Amniotic epithelial cell (primary cell): ENCODE data around the gene RASGEF1C.

Experiments used
- DNase-seq: peaks from one replicate; pipeline ENCODE4 v3.0.0-alpha.2; 2010; ENCODE audit warnings: low read depth

The RASGEF1C gene

GRCh38 chr5:180081481-180081880 lies 127.5 kb downstream of the RASGEF1C start:
- no peak for DNase-seq

DNA sequence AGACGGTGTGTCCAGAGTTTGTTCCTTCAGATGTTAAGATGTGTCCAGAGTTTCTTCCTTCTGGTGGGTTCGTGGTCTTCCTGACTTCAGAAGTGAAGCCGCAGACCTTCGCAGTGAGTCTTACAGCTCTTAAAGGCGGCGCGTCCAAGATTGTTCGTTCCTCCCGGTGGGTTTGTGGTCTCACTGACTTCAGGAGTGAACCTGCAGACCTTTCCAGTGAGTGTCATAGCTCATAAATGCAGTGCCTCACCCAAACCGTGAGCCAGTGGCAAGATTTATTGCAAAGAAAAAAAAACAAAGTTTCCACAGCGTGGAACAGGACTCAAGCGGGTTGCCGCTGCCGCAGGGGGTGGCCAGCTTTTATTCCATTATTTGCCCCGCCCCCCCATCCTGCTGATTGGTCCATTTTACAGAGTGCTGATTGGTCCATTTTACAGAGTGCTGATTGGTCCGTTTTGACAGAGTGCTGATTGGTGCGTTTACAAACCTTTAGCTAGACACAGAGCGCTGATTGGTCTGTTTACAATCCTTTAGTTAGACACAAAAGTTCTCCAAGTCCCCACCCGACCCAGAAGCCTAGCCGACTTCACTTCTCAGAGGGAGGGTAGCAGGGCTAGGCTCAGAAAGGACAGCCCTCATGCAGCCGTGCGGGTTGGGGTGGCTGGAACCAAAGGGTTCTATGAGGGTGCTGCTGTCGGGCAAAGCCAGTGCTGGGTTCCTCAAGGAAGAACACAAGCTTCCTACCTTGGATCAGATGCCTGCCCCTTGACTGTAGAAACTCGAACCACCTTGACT lies 128.3 kb downstream of the RASGEF1C start:
- DNase-seq, result no peak

DNA sequence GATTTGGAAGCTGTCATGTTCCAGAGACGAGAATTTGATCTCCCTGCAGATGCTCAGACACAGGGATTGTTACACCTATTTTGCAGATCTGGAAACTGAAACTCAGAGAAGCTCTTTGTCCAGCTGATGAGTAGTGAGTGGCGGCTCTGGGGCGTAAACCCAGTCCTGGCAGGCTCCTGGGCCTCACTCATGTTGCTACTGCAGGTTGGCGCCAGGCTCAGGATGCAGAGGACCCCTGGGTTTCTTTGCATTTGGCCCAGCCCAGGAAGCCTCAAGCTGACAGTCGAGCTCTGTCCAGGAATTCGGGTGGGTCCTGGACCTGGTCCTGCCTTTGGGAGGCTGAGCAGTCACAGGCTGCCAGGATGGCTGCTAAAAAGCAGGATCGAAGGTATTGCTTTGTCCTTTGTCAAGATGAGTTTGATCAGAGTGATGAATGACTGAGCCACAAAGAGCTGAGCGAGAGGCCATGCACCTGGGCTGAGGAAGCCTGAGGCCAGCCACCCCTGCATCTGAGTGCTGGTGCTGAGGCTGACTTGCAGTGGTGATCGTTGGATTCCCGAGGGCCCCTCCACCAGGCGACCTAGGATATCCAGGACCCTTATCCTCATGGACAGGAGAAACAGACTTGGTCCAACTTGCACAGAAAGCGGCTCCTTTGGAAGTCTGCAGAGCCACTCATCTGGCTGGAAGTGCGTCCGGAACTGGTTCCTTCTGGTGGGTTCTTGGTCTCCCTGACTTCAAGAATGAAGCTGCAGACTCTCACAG lies 129.1 kb downstream of the RASGEF1C start:
- no peak for DNase-seq

DNA sequence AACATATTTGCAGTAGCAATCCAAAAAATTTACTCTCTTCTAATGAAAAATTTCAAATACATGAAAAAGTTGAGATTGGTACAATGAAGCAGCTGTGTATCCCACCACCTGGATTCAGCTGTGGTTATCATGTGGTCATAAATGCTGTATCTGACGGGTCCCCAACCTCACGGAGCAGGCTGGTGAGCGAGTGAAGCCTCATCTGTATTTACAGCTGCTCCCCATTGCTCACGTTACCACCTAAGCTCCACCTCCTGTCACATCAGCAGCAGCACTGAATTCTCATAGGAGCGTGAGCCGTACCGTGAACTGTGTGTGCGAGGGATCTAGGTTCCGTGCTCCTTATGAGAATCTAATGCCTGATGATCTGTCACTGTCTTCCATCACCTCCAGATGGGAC lies 130.7 kb downstream of the RASGEF1C start:
- no peak for DNase-seq

GRCh38 chr5:180077594-180078284 lies 131.3 kb downstream of the RASGEF1C start:
- DNase-seq, result no peak

GRCh38 chr5:180075703-180076102 lies 133.3 kb downstream of the RASGEF1C start:
- DNase-seq, result no peak

DNA sequence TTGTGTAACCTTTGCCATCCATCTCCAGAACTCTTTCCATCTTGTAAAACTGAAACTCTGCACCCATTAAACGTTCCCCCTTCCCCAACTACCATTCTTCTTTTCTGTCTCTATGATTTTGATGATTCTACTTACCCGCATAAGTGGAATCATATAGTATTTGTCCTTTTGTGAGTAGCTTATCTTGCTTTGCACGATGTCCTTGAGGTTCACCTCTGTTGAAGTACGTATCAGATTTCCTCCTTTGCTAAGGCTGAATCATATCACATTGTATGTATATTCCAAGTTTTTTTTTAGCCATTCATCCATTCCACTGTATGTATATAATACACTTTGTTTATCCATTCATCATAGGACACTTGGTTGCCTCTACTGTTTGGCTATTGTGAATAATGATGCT lies 134.5 kb downstream of the RASGEF1C start:
- DNase-seq, result no peak

DNA sequence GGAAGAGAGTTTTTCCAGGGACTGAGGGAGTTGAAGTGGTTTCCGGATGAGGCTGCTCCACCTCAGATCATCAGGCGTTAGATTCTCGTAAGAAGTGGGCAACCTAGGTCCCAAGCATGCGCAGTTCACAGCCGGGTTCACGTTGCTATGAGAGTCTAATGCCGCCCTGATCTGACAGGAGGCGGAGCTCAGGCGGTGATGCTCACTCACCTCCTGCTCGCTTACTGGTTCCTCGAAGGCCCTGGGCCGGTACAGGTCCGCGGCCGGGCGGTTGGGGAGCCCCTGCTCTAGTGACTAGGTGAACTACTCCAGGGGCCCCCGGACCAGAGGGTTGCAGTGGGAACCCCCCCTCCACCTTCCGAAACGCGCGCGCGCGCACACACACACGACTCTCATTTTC lies 136.5 kb downstream of the RASGEF1C start:
- DNase-seq, result no peak

DNA sequence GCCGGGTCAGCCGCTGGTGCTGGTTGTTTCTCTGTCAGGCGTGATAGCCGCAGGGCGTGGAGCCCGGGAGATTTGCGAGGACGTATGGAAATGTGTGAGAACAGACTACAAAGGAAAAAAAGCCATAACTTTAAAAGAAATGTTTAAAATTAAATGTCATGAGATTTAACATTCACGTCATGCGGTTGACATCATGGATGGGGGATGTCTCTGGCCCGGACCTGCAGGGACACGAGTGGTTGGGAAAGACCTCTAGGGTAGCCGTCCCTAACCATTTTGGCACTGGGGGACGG lies 136.8 kb downstream of the RASGEF1C start:
- no peak for DNase-seq

GRCh38 chr5:180071531-180072255 lies 137.3 kb downstream of the RASGEF1C start, which contains the start of gene RNF130:
RNF130 (minus strand) TSS chr5:180071759; CDS start chr5:180071702, 57 bp downstream.
- peak; percentile 84 for DNase-seq

GRCh38 chr5:180070756-180071530 lies 138.1 kb downstream of the RASGEF1C start:
- peak; percentile 41 for DNase-seq

DNA sequence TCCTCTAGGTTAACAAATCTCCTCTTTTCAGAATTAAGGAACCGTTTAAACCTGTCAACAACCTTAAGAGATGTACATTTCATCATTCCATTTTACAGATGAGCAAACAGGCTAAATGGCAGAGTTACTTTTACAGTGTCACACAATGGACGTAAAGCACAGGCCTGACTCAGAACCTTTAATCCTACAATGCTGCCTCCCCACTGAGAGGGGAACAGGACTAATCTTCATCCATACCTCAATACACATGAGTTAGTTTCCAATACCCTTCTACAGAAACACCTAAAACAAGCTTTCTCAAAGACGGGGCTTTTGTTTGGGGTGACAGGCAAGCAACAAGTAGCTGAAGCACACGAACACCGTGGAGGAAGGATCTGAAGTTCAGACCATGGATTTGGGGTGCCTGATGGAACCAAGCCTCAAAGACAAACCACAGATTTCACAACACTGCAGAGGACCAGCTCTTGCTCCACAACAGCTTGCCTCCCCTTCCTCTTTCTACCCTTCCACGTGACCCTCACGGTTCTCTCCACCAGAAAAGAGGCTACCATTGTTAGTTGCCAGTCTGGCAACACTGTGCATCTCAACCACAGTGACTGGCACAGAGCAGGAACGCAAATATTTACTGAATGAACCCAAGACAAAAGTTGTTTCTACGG lies 139.3 kb downstream of the RASGEF1C start:
- peak; percentile 36 for DNase-seq

DNA sequence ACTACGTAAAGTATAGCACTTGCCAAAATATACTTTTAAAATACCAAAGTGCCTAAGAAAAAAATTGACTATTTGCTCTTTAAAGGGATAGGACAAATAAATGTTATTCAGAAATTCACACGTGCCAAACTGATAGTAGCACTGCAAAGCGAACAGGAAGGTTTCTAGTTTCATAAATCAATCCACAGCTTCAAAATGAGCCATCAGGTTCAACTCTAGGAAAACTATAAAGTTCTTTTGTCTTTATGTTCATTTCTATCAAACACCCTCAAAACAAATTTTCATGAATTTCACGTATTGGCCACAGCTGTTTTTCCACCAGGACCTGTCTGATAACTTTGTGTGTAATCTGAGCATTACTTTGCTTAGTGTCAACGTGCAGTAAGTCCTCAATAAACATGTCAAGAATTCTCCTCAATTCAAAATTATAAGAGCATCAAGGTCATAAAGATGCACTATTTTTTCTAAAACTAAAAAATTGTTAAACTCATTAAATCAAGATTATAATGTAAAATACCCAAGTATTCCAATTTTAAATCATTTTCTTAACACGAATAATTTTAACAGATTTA lies 140.4 kb downstream of the RASGEF1C start:
- no peak for DNase-seq

DNA sequence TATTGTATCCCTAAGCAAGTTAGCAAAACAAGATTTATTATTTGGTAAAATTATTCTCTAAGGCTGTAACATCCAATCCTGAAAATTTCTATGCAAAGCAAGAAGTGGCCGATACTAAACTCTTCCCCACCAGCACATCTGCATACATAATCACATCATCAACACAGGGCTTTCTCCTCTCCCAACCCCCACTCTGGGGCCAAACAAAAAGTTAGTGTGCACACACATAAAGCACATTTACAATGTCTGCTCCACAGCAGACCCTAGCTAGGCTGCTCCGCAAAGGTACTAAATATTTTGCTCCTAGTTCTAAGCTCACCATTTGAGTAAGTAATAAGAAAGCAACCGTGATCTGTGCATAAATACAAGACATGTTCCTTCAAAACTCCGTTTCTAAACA lies 141.0 kb downstream of the RASGEF1C start:
- DNase-seq, result no peak

DNA sequence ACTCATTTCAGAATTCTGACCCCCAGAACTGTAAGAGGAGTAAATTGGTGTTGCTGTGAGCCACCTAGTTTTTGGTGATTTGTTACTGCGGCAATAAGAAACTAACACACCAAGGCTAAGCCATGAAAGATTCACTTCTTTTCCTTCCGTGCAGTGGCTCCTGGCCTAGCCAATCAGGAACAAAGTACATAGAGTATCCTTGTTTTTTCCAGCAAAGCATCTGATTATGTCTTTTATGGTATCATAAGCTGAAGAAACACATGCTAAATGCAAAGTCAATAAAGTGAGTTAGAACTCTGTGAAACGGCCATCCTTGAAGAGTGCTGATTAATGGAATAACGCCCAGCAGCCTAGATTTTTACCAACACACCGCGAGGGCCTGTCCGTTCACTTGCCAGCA lies 148.8 kb downstream of the RASGEF1C start:
- no peak for DNase-seq

GRCh38 chr5:180059326-180059725 lies 149.7 kb downstream of the RASGEF1C start:
- peak; percentile 25 for DNase-seq

DNA sequence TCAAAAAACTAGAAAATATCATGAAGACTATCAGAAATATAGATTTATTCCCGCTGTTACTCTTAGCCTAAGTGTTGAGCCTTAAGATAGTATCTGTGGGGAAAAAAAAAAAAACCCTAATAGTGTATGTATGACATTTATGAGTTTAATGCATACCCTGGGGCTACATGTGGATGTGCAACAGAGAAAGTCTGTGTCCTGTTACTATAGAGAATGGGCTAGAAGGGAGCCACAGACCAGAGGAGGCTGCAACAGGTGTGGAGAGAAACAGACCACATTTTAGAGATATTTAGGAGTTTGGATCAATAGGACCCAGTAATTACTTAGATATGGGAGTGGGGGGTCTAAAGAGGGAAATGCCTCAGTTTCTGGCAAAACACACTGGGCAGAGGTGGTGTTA lies 152.9 kb downstream of the RASGEF1C start:
- no peak for DNase-seq

GRCh38 chr5:180054226-180054625 lies 154.8 kb downstream of the RASGEF1C start:
- DNase-seq, result no peak

DNA sequence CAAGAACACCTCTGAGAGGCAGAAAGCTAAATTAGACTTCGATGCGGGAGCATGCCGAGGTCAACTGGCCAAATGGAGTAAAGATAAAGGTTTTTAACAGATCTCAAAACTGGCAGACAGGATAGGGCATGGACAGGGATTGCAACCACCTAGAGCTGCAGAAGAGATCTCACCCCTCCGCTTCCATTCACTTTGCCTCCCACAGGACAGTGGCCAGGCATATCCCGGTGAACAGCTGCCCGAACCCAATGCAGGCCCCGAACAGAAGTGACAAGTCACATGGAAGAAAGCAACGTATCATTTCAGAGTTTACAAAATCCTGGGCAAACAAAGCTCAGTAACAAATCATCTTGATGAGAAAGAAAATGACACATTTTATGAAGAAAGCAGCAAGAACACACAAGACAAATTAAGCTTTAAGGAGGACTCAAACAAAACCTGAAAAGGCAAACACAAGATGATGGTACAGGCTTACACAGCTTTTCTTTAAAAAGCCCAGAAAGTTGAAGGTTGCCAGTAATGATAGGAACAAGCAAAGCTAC lies 155.9 kb downstream of the RASGEF1C start:
- DNase-seq, result no peak

- no peak for DNase-seq
These were observed 156.7 kb downstream of the RASGEF1C start for GRCh38 chr5:180052211-180052818.
